GM19395 (cell line): ENCODE results near the gene ZNF777.
"Not testable (repeated sequence)": the region's sequence is repeated elsewhere in the genome, so short reads cannot be mapped to it uniquely, and the experiment has no call there.

Source experiments
- ATAC-seq: cut with Tn5 transposase; IDR thresholded peaks from one replicate; pipeline ENCODE4 v1.9.1; 2021; ENCODE audit warnings: mild to moderate bottlenecking, moderate library complexity; ENCODE audit not compliant: unreplicated experiment

Gene ZNF777

DNA sequence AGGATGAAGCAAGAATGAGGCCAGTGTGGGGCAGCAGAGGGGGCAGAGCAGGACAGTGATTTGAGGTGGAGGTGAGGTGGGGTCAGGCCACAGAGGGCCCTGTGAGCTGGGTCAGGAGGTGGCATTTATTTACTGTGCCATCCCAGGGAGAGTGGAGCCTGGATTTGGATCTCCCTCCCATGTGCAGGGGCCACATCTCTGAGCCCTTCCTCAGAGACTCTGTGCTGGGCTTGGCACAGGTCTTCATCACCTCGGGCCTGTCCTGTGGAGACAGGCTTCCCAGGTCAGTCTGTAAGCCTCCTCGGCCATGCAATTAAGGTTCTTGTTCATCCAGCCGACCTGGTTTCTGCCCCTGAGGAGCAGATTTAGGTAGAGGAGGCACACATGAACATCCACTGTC lies 40.9 kb downstream of the ZNF777 start:
- no peak for ATAC-seq

DNA sequence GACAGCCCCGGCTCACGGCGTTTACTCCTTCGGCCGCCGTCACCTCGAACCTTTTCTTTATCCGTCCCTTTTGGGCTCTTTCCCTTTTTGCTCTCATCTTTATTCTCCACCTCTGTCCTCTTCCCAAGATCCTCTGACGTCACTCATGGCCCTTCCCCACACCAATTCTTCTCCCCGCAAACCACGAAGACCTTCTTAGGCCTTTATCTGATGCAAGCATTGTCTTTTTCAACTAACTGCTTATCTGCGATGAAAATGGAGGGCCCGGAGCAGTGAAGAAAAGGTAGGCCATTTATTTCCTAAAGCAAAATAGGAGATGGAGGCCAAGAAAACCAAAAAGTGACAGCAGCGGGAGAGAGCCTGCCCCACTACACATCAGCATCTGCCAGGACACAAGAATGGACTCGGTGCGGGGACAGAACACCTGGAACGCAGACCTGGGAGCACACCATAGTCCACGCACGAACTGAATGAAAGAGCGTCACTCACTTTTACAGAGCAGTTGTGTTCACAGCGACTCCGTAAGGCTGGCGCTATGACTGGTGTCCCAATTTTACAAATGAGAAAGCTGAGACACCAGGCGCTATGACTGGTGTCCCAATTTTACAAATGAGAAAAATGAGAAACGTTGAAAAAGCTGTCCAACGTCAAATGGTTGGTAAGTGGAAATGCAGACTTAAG lies 45.3 kb downstream of the ZNF777 start:
- no peak for ATAC-seq

DNA sequence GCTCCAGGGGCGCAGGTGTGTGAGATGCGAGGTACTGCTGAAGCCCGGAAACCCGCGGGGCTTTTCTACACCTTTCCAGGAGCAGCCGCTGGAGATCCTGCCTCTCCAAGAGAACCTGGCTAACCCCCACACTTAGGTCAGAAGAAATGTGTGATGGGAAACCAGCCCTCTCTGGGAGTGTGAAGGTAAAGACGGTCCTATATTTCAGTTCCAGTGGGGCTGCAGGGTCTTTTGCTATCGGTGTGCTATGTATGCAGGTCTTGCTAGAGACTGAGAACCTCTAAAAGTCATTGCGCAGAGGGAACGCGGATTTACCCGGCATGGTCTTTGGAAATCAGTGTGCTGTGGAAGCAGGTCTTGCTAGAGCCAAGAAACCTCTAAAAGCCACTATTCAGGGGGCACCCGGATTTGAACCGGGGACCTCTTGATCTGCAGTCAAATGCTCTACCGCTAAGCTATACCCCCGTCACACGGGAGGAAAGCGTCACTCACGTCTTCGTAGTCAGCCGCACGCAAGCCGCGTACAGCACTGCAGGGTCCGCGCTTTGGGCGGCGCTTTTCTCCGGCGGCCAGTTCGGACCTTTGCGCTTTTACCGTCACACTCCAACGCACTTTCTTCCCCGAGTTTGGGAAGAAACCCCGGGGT lies 46.0 kb downstream of the ZNF777 start:
- no peak for ATAC-seq

DNA sequence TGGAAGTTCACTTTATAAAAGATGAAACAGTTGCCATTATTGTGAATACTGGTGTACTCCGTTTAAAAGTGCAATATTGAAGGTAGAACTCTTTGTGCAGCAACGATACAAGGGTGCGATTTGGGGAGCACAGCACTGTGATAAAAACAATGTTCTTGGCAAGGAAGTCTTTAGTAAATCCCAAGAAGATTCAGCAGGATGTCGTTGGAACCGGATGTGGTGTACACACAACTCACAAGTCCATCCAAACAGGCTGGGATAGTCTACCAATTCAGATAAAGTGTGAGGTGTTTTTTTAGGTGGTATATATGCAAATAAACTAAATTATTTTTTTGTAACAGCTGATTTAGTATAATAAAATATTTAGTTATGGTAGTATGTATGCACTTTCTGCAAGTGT lies 46.7 kb downstream of the ZNF777 start:
- ATAC-seq, result no peak

DNA sequence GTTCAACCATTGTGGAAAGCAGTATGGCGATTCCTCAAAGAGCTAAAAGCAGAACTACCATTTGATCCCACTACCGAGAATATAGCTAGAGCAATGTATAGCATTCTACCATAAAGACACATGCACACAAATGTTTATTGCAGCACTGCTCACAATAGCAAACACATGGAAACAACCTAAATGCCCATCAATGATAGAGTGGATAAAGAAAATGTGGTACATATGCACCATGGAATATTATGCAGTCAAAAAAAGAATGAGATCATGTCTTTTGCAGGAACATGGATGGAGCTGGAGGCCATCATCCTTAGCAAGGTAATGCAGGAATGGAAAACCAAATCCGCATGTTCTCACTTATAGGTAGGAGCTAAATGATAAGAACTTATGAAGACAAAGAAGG lies 47.8 kb downstream of the ZNF777 start:
- ATAC-seq, result not testable (repeated sequence)

DNA sequence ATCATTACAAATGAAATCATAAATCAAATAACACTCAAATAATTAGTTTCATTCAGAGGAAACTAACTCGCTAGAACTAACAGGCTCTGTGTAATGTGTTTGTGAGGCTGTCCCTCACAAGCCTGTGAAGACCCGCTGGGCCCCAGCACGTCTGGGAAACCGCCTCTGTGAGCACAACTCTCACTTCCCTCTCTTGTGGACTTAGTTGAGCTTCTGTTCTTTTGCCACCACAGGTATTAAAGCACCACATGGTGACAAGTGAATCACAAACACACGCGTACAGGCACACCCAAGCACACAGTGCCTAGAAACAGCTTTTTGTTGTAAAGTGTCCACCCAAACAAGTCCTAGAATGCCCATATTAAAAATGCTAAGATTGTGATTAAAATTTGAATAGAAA lies 51.0 kb downstream of the ZNF777 start:
- ATAC-seq, result peak; percentile 99

DNA sequence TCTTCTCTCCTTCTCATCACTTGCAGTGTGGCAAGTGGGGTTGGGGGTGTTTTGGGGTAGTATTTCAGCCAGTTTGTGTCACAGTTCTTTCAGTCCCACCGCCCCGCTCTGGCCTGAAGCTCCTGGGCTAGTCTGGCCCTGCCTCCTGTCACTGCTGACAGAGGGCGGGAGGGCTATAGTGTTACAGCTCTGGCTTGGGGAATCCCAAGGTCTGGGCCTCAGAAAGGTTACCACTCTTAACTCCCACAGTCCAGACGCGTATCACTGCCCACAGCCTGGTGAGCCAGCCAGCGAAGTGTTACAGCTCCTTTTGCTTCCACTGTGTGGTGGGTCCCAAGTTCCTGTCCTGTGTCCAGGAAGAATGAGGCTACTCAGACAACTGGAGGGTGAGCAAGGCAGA lies 56.0 kb downstream of the ZNF777 start:
- no peak for ATAC-seq

DNA sequence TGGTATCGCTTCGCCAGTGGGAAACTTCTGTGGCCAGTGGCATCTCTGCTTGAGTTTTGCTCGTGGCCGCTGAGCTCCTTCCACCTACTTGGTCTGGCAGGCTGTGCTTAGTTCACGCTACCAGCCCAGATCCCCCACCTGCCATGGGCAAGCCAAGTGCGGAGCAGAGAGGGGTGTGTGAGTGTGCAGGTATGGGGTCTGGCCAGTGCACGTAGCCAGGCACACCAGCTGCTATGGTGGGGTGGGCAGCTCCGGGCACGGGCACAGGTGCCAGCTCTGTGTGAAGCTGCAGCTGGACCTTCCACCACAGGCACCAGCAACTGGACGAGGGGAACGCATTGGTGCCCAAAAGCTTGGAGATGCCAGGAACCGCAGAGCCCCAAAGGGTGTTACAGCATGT lies 56.5 kb downstream of the ZNF777 start:
- no peak for ATAC-seq

DNA sequence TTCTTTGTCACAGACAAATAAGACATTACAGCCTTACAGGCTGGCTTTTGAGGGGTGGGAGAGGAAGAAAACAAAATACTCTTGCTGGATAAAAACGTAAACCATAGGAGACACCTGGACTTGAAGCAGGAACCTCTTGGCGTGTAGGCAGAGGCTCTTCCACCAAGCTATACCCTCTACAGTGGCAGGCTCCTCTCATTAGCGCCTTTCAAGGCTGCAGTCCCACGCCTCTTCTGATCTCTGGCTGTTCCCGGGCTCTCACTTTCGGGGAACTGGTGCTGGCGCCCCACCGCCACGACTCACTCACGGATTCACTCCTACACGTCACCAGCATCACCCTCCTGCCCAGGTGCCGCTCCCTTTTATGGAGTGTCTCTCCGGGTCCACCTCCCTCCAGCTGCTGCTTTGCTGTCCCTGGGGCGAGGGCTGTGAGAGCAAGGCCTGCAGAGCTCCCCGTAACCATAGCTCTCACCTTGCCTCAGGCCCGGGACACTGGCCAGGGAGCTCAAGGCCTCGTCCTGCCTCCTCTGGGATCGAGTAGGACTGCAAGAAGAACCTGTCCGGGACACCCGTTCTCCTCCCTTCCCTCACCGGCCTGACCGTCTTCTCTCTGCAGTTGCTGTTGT lies 62.6 kb downstream of the ZNF777 start:
- ATAC-seq, result no peak

DNA sequence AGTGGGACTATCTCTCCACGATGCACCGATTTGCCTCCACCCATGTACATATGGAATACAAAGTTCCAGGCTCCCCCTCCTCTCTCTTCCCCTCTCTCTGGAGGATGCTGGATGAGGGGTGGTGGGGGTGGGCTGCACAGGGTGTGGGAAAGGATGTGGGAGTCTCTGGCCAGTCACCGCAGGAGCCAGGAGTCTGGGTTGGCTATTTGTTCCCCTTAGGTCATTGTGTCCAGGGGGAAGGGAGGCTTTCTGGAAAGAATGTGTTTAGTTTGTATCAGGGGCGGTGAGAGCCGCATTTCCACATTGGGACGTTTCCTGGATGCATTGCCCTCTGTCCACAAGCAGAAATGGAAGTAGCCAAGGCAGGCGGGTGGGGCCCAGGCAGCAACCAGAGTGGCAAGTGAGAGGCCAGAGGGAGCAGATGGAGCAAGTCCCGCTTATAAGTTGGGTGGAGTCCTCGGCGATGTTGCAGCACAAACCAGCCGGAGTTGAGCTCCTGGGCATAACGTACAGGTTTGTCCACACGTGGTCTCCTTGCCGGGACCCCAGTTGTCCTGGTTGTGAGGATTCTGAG lies 63.3 kb downstream of the ZNF777 start:
- no peak for ATAC-seq

DNA sequence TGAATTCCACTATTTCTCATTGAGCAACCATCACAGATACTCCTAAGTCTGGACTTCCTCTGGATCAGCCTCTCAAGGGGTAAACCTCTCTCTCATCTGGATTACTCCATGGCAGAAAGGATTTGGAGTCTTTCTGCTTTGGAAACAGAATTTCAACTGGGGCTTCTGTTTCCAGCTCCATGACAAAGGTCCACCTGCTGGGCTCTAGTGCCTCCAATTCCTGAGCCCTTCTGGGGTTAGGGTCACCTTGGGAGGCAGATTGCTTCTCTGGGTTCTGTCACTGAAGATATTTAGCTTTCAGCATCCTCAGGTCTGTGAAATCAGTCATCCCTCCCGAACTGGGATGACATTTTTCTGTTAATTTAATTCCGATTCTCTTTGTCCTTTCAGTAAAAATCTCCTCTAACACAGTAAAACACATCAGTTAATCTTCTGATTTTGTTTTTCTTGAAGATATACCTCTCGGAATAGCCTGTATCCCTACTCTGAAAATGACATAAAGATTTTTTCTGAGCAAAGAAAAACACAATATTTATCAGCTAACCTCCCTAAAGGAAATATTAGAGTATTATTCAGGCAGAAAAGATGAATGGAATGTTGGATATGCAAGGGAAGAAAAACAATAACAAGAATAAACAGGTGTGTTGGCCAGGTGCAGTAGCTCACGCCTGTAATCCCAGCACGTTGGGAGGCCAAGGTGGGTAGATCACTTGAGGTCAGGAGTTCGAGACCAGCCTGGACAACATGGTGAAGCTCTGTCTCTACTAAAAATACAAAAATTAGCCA lies 72.1 kb downstream of the ZNF777 start:
- not testable (repeated sequence) for ATAC-seq

DNA sequence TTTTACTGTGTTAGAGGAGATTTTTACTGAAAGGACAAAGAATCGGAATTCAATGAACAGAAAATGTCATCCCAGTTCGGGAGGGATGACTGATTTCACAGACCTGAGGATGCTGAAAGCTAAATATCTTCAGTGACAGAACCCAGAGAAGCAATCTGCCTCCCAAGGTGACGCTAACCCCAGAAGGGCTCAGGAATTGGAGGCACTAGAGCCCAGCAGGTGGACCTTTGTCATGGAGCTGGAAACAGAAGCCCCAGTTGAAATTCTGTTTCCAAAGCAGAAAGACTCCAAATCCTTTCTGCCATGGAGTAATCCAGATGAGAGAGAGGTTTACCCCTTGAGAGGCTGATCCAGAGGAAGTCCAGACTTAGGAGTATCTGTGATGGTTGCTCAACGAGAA lies 74.3 kb downstream of the ZNF777 start:
- ATAC-seq, result not testable (repeated sequence)

DNA sequence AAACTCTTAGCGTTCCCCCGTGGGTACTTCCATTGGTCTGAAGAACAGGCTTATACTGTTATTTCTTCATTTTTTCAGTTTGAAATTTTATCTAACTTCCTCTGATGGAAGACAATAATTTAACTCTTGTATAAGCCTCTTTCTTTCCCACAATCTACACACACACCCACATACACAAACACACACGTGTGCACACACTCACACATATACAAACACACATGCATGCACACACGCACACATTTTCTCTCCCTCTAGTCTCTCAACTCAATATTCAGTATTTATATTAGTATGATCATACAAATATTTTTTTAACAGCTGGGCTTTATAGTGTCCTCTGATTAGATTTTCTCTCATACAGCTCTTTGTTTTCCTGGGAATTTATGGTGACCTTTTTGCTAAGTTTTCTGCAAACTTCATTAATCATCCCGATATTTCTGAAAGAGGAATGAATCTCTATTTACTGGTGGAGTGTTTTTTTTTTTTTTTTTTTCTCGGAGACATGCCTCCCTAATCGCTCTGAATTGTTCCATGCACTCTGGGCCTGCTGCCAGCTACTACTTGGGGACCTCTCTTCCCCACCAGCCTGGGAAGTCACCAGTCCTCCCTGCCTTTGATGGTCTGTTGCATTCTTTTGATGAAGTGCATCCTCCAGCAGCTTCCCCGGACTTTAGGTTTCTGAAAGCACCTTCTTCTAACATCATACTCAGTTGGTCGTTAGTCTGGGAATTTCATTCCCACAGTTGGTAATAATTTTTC lies 75.5 kb downstream of the ZNF777 start:
- ATAC-seq, result no peak
